Middle frontal gyrus (tissue), 1 donor: Measurements from ENCODE around the gene DIPK1C.

Experiments used
- DNase-seq: peaks from one replicate; pipeline ENCODE4 v3.0.0-alpha.2; 2015; ENCODE audit warnings: low spot score; ENCODE audit errors: extremely low spot score

Gene DIPK1C

GRCh38 chr18:74453642-74454198 lies 3.4 kb downstream of the DIPK1C start:
- no peak for DNase-seq

DNA sequence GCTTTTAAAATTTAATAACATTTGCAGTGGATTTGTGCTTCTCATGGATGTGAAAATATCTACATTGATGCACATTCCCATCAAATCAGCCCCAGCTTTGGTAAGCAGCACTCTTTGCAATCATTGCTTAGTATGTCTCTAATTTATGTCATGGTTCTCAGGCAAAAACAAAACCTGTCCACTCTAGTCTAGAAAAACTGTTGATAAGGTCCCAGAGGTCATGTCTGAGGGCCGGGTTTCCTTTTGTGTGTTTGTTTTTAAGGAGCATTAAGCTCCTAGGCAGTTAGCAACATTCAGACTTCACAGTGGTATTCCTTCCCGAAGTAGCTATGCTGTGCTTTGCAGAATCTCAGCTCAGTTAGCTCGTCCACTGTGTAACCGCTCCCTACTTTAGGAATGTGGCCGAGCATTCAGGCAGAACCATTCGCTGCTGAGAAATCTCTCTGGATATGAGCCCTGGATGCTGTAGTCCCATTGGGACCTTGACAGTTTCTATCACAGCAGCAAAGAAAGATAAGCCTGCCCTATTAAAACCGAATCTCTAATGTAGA lies 4.0 kb downstream of the DIPK1C start:
- no peak for DNase-seq

GRCh38 chr18:74451148-74451547 lies 6.0 kb downstream of the DIPK1C start:
- no peak for DNase-seq

GRCh38 chr18:74450626-74451025 lies 6.5 kb downstream of the DIPK1C start:
- no peak for DNase-seq

DNA sequence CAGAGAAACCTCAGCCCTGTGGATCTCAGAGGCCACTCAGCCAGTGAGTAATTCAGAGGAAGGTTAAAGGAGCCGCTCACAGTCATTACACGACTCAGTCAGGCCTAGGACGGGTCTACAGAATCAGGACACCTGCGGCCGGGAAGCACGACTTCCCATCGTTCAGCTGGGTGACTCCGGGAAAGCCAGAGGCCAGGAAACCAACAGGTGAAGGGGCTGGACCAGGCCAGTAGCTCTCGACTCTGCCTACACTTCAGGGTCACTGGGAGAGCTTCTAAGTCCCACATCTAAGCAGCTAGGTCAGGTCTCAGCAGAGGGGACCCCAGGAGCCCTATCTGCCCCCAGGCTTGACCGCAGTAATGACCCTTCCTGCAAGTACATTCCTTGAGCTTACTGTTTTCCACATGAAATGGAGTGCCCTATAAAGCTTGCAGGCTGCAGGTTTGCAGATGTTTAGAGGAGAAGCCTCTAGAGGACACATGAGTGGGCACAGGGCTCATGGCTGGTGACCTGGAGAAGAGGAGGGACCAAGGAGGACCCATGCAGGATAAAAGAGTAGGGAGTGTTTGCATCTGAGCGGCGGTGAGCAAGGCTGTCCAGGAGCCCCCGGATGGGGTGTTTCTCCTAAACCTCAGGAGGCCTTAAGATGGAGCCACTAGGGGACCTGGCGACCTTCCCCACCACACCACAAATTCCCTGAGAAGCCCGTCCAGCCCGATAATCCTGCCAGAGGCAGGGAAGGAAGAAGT lies 9.5 kb downstream of the DIPK1C start:
- DNase-seq = no peak

GRCh38 chr18:74446631-74447403 lies 10.3 kb downstream of the DIPK1C start:
- no peak for DNase-seq

GRCh38 chr18:74446178-74446577 lies 10.9 kb downstream of the DIPK1C start:
- DNase-seq = no peak

GRCh38 chr18:74445585-74445984 lies 11.5 kb downstream of the DIPK1C start:
- DNase-seq = no peak

DNA sequence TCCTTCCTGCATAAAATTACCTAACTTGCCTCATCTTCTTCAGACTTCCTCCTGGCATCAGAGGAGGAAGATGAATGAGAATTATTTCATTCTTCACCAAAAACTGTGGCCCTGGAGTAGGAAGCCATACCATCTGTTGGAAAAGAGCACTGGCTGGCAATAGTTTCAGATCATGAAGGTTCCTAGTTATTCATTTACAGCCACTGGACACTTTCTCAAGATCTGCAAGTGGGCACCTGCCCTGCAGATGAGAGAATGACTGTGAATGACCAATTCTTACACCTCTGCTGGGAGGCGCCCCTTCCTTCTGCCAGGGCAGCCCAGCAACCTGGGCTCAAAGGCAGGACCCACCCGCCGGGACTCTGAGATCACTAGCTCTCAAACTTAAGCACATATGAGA lies 13.0 kb downstream of the DIPK1C start:
- DNase-seq = no peak

DNA sequence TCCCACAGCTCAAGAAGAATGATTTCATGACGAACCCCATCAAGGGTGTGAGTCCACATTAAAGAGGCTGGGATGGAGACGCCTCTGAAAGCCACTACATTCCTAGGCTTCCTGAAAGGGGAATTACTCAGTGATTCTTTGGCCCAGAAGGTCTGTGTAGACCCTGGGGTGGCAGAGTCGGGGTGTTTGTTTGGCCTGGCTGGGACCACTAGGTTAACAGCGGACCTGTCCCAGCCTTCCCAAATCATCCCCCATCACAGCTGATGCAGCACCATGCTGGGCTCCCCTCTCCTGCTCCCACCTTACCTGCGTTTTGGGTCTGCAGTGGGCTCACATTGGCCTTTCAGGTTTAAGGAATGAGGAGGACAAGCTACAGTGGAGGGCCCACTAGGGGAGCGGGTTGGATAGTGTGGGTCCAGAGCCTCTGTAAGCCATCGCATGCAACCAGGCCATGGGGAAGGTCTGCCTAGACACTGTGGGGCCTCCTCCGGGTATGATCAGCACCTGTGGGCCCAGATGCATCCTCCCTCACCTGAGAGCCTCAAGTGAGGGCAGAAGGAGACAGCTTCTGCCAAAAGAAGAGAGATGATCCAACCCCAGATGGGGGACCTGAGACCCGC lies 16.2 kb downstream of the DIPK1C start:
- no peak for DNase-seq

- DNase-seq = no peak
These were observed 19.0 kb downstream of the DIPK1C start for GRCh38 chr18:74438091-74438490.

DNA sequence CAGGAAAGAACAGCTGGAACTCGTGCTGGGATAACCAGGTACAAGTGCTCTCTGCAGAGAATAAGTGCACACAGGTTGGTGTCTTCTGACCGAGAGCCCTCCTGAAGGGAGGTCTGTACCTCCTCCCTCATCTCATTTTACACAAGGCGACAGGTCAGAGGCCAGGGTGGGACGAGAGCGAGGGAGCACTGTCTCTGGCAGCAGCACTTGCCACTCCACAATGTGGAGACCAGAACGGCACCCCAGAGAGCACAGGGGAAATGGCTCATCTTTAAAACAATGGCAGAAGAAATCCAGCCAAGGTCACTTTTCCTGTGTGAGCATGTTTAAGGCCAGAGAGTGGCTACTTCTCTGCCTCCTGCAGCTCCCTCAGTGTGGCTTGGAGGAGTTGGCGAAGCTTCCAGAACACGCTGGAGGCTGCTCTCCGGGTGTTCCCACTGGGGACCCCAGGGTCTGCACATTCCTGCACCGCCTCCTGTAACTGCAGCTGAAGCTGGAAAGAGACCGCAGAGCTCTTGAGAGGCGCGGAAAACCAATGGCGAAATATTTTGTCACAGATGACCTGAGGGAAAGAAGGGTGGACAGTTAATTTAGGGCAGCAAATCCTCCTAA lies 20.8 kb downstream of the DIPK1C start:
- DNase-seq = no peak

- DNase-seq = no peak
These were observed 21.4 kb downstream of the DIPK1C start for GRCh38 chr18:74435740-74436139.

GRCh38 chr18:74434466-74434865 lies 22.6 kb downstream of the DIPK1C start:
- no peak for DNase-seq

DNA sequence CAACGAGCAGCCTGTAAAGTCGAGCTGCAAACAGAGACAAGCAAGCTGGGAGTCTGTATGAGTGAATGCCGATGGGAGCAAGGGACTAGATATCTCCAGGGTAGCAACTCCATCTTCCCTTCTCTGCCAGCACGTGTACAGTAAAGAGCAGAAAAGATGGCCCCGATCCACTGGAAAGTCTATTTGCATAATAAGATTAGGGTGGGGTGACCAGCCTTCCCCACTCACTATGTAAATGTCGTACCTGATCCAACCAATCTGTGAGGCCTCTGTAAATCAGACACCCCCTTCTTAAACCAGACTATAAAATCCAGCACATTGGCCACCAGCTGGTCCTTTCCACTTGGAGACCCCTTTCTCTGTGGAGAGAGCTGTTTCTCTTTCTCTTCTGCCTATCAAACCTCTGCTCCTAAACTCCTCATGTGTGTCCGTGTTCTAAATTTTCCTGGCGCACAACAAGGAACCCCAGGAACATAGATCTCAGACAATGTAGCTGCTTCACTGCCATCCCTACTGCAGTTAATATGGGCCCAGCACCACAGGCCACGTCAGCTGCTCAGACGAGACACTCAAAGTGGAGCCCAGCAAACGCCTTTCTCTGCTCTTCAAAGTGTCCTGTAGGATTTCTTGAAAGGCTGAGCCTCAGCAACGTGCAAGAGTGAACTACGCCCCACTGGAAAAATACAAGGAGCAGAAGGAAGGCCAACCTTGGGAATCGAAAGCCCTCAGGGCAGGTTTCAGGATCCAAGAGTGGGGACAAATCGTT lies 26.1 kb downstream of the DIPK1C start:
- DNase-seq = no peak

DNA sequence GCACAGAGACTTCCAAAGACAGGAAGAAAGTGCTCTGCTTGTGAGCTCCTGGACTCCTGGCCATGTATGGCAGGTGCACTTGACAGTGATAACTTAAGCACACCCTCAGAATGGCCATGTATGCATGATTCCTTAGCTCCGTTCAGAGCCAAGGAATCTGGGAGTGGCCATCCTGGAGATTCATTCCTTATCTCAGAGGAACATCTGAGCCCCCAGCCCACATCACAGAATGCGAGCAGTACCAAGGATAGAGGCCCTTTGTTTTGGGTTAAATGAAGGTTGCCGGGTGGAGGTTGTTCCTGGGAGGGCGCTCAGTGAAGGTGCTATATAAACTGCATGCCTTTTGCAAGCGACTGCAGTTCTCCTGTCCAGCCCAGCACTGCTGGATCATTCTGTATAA lies 26.9 kb downstream of the DIPK1C start:
- no peak for DNase-seq

- DNase-seq = no peak
These were observed 28.0 kb downstream of the DIPK1C start for GRCh38 chr18:74429096-74429495.

DNA sequence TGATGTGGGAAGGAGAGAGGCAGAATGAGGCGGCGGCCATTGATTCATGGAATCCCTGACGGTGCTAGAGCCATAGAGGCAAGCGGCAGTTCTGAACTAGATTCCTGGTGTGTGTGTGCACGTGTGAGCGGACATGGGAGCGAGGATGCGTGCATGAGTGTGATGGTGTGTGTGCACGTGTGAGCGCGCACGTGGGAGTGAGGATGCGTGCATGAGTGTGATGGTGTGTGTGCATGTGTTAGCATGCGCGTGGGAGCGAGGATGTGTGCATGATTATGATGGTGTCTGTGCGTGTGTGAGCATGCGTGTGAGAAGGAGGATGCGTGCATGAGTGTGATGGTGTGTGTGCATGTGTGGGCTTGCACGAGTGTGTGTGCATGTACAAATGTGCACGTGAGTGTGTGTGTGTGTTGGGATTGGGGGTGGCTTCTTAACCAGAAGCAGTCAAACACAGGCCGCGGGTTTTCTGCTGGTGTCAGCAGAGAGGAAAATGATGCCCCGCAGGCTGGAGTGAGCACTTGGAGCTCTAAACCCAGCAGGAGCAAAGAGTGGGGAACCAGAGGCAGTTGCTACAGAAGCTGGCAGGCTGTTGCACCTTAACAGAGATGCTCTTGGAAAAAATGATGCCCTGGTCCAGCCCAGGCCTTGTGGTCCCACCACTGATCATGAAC lies 29.5 kb downstream of the DIPK1C start:
- no peak for DNase-seq

GRCh38 chr18:74425876-74426275 lies 31.2 kb downstream of the DIPK1C start:
- DNase-seq = no peak

- no peak for DNase-seq
These were observed 31.9 kb downstream of the DIPK1C start for GRCh38 chr18:74425161-74425560.
